Measurements from ENCODE around the gene ARFGEF2.

GRCh38 chr20:48897305-48898010 lies 24.1 kb upstream of the ARFGEF2 start:
- no peak for TF ChIP-seq POLR2A (IDR thresholded peaks at IDR 0.05)
- no peak for TF ChIP-seq CTCF (IDR thresholded peaks at IDR 0.05)
